Aortic smooth muscle cell (primary cell): ENCODE measurements around the gene KLRG1. TPM values are rescaled to one million over a fixed set of nuclear protein-coding genes. Genes with fewer than 3 reads are reported as not detected.

Experiments used
- total RNA-seq: library from RNA; depleted of rRNA; stranded (reverse); fragments of >200 nt; gene quantifications from 2 replicates; pipeline ENCODE4 v1.2.3, GENCODE V29; 2014

Gene KLRG1
- 0.37 and 0.53 TPM in 2 replicates for total RNA-seq

GRCh38 chr12:8989413-8989812 is at the start of gene KLRG1:
KLRG1 (plus strand) TSS chr12:8989546; CDS start chr12:8989636, 90 bp downstream.

DNA sequence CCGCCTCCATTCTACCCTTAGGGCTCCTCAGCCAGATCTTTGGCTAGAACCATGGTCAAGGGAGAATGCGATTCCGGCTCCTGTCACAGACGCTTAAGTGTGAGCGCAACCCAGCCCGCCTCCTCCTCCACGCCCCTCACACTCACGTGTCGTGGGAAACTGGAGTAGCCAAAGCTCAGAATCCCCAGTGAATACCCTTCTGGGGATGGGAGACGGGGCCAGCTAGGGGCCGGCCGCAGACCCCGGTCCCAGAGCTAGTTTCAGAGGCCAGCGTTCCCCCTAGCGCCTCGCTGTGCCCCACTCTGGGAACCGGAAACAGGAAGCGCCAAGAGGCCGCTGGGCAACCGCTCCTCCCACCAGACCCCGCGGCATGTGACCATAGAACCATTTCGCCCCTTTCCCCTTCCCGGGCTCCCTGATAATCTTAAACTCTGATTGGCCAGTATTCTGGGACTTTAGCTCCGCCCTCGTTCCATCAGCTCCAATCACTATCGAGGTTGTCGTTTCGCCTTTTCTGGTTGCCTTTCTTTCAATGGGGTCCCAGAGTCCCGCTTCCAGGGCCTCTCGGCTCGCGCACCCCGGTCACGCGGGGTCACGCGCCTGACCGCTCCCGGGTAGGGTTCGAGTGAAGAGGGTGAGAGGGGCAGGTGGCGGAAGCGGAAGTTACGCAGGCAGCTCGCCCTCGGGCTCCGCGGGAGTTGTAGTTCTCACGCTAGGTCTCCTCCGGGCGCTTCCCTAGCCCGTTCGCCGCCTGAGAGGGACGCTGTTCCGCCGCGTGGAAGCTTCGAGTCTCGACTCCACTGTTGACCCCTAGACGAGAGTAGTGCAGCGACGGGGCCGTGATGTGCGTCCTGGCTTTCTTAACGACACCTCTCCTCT is 39.8 kb upstream of the KLRG1 start, which contains the start of gene M6PR:
TSS of gene M6PR (minus strand) at position 304 of the 879 bp plus-strand sequence. CDS start 3,241 bp downstream, outside the sequence.

Other genes with a start within 250 kb of the KLRG1 start
- gene A2ML1, start 166.9 kb upstream of the KLRG1 start, total RNA-seq, result 0.53 TPM in 1 of 2 replicates, not detected in the other
- gene PHC1, start 75.0 kb upstream of the KLRG1 start, total RNA-seq, result 9.6 and 14.7 TPM in 2 replicates
- gene M6PR, start 39.9 kb upstream of the KLRG1 start, total RNA-seq, result 327 and 416 TPM in 2 replicates
- gene A2M, start 126.4 kb downstream of the KLRG1 start, total RNA-seq, result 6.1 and 6.7 TPM in 2 replicates
- under 0.01 TPM in 1 of 2 replicates, not detected in the other for gene PZP, start 218.8 kb downstream of the KLRG1 start, total RNA-seq